ENCODE results near the gene WHRN. TPM values are rescaled to one million over a fixed set of nuclear protein-coding genes. Genes with fewer than 3 reads are reported as not detected.

WHRN gene
- total and polyA plus RNA-seq, 2 experiments from 2014 or later: 8.3 to 8.9 TPM

DNA sequence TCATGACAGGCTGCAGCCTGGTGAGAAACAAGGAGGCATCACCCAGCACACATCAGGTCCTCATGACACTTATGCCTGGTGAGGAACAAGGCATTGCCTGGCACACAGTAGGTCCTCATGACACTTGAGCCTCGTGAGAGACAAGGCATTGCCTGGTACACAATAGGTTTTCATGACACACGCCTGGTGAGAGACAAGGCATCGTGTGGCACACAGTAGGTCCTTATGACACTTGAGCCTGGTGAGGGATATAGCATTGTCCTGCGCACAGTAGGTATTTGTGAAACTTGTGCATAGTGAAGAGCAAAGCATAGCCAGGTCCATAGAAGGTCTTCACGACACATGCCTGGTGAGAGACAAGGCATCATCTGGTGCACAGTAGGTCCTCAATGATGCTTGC, 23.5 kb downstream of the WHRN start:
- H3K27ac ChIP-seq (ENCODE audit: low read depth): no peak overlapping the region
- no peaks in the 10 kb centered on the region for H3K4me1 ChIP-seq (ENCODE audit: insufficient read depth)
- TF ChIP-seq, protein P1, sequence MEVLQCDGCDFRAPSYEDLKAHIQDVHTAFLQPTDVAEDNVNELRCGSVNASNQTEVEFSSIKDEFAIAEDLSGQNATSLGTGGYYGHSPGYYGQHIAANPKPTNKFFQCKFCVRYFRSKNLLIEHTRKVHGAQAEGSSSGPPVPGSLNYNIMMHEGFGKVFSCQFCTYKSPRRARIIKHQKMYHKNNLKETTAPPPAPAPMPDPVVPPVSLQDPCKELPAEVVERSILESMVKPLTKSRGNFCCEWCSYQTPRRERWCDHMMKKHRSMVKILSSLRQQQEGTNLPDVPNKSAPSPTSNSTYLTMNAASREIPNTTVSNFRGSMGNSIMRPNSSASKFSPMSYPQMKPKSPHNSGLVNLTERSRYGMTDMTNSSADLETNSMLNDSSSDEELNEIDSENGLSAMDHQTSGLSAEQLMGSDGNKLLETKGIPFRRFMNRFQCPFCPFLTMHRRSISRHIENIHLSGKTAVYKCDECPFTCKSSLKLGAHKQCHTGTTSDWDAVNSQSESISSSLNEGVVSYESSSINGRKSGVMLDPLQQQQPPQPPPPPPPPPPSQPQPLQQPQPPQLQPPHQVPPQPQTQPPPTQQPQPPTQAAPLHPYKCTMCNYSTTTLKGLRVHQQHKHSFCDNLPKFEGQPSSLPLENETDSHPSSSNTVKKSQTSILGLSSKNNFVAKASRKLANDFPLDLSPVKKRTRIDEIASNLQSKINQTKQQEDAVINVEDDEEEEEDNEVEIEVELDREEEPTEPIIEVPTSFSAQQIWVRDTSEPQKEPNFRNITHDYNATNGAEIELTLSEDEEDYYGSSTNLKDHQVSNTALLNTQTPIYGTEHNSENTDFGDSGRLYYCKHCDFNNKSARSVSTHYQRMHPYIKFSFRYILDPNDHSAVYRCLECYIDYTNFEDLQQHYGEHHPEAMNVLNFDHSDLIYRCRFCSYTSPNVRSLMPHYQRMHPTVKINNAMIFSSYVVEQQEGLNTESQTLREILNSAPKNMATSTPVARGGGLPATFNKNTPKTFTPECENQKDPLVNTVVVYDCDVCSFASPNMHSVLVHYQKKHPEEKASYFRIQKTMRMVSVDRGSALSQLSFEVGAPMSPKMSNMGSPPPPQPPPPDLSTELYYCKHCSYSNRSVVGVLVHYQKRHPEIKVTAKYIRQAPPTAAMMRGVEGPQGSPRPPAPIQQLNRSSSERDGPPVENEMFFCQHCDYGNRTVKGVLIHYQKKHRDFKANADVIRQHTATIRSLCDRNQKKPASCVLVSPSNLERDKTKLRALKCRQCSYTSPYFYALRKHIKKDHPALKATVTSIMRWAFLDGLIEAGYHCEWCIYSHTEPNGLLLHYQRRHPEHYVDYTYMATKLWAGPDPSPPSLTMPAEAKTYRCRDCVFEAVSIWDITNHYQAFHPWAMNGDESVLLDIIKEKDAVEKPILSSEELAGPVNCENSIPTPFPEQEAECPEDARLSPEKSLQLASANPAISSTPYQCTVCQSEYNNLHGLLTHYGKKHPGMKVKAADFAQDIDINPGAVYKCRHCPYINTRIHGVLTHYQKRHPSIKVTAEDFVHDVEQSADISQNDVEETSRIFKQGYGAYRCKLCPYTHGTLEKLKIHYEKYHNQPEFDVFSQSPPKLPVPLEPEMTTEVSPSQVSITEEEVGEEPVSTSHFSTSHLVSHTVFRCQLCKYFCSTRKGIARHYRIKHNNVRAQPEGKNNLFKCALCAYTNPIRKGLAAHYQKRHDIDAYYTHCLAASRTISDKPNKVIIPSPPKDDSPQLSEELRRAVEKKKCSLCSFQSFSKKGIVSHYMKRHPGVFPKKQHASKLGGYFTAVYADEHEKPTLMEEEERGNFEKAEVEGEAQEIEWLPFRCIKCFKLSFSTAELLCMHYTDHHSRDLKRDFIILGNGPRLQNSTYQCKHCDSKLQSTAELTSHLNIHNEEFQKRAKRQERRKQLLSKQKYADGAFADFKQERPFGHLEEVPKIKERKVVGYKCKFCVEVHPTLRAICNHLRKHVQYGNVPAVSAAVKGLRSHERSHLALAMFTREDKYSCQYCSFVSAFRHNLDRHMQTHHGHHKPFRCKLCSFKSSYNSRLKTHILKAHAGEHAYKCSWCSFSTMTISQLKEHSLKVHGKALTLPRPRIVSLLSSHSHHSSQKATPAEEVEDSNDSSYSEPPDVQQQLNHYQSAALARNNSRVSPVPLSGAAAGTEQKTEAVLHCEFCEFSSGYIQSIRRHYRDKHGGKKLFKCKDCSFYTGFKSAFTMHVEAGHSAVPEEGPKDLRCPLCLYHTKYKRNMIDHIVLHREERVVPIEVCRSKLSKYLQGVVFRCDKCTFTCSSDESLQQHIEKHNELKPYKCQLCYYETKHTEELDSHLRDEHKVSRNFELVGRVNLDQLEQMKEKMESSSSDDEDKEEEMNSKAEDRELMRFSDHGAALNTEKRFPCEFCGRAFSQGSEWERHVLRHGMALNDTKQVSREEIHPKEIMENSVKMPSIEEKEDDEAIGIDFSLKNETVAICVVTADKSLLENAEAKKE (CRISPR knock-in tag; IDR thresholded peaks at IDR 0.05): no peak
- no peak for TF ChIP-seq NANOG (IDR thresholded peaks at IDR 0.05; ENCODE audit: borderline replicate concordance)
- TF ChIP-seq, protein P2, sequence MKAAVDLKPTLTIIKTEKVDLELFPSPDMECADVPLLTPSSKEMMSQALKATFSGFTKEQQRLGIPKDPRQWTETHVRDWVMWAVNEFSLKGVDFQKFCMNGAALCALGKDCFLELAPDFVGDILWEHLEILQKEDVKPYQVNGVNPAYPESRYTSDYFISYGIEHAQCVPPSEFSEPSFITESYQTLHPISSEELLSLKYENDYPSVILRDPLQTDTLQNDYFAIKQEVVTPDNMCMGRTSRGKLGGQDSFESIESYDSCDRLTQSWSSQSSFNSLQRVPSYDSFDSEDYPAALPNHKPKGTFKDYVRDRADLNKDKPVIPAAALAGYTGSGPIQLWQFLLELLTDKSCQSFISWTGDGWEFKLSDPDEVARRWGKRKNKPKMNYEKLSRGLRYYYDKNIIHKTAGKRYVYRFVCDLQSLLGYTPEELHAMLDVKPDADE (IDR thresholded peaks at IDR 0.05): no peak
- TF ChIP-seq, protein P3, sequence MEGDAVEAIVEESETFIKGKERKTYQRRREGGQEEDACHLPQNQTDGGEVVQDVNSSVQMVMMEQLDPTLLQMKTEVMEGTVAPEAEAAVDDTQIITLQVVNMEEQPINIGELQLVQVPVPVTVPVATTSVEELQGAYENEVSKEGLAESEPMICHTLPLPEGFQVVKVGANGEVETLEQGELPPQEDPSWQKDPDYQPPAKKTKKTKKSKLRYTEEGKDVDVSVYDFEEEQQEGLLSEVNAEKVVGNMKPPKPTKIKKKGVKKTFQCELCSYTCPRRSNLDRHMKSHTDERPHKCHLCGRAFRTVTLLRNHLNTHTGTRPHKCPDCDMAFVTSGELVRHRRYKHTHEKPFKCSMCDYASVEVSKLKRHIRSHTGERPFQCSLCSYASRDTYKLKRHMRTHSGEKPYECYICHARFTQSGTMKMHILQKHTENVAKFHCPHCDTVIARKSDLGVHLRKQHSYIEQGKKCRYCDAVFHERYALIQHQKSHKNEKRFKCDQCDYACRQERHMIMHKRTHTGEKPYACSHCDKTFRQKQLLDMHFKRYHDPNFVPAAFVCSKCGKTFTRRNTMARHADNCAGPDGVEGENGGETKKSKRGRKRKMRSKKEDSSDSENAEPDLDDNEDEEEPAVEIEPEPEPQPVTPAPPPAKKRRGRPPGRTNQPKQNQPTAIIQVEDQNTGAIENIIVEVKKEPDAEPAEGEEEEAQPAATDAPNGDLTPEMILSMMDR (conservative IDR thresholded peaks at IDR 0.05; ENCODE audit: low read depth in 2 of 2): no peak
- TF ChIP-seq EZH2phosphoT487 (IDR thresholded peaks at IDR 0.05; ENCODE audit: unreplicated experiment): no peak
- no peak for TF ChIP-seq ZNF331 (CRISPR knock-in tag; IDR thresholded peaks at IDR 0.05; ENCODE audit: low read depth)
- no peak for TF ChIP-seq JUNB (IDR thresholded peaks at IDR 0.05; ENCODE audit: unreplicated experiment)
- no peak for TF ChIP-seq EZH2 (IDR thresholded peaks at IDR 0.05; ENCODE audit: low read depth, unreplicated experiment)
- no peak for TF ChIP-seq ZNF114 (CRISPR knock-in tag; IDR thresholded peaks at IDR 0.05)
- no peak for TF ChIP-seq CREB1 (CRISPR knock-in tag; IDR thresholded peaks at IDR 0.05; ENCODE audit: low read depth)
- TF ChIP-seq, protein P4, sequence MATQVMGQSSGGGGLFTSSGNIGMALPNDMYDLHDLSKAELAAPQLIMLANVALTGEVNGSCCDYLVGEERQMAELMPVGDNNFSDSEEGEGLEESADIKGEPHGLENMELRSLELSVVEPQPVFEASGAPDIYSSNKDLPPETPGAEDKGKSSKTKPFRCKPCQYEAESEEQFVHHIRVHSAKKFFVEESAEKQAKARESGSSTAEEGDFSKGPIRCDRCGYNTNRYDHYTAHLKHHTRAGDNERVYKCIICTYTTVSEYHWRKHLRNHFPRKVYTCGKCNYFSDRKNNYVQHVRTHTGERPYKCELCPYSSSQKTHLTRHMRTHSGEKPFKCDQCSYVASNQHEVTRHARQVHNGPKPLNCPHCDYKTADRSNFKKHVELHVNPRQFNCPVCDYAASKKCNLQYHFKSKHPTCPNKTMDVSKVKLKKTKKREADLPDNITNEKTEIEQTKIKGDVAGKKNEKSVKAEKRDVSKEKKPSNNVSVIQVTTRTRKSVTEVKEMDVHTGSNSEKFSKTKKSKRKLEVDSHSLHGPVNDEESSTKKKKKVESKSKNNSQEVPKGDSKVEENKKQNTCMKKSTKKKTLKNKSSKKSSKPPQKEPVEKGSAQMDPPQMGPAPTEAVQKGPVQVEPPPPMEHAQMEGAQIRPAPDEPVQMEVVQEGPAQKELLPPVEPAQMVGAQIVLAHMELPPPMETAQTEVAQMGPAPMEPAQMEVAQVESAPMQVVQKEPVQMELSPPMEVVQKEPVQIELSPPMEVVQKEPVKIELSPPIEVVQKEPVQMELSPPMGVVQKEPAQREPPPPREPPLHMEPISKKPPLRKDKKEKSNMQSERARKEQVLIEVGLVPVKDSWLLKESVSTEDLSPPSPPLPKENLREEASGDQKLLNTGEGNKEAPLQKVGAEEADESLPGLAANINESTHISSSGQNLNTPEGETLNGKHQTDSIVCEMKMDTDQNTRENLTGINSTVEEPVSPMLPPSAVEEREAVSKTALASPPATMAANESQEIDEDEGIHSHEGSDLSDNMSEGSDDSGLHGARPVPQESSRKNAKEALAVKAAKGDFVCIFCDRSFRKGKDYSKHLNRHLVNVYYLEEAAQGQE (IDR thresholded peaks at IDR 0.05; ENCODE audit: unreplicated experiment): no peak
- no peak for TF ChIP-seq POLR2AphosphoS5 (IDR thresholded peaks at IDR 0.05; ENCODE audit: low read depth)
- no peak for TF ChIP-seq STAT1 (IDR thresholded peaks at IDR 0.05; ENCODE audit: unreplicated experiment)
- H3K4me2 ChIP-seq: no peak overlapping the region
- Mint-ChIP-seq H3K4me3 (no peak overlapping the region), H3K9me3 (no peaks in the 10 kb centered on the region), H3K36me3 (ENCODE audit: low read depth) (no peaks in the 10 kb centered on the region; the same call in 1 of the 3 replicates), H3K27me3 (ENCODE audit: insufficient read depth, low read depth, poor library complexity) (peaks cover 3% of the 10 kb centered on the region), H3K27ac (no peak overlapping the region; the same call in 1 of the 2 replicates), H3K4me1 (peaks cover 11% of the 10 kb centered on the region; the same call in 2 of the 3 replicates)
- H3F3A ChIP-seq (replicated peaks; ENCODE audit: low read depth): no peaks in the 10 kb centered on the region
- no peaks in the 10 kb centered on the region for H3K36me3 ChIP-seq (ENCODE audit: insufficient read depth)
- ATAC-seq (no peak), DNase-seq (ENCODE audit: low spot score) (no peak)
- no peak overlapping the region for H3K4me3 ChIP-seq
- H3K79me2 ChIP-seq (replicated peaks; ENCODE audit: insufficient read depth): no peaks in the 10 kb centered on the region
- no peak overlapping the region for H2AFZ ChIP-seq
- no peaks in the 10 kb centered on the region for H3K27me3 ChIP-seq (ENCODE audit: insufficient read depth)
- H4K20me1 ChIP-seq (replicated peaks; ENCODE audit: insufficient read depth): no peaks in the 10 kb centered on the region
- no peaks in the 10 kb centered on the region for H3K9me2 ChIP-seq (ENCODE audit: insufficient read depth)

Data from GM23338 (cell line).